ENCODE data around the gene MAPKAP1. TPM values are rescaled to one million over a fixed set of nuclear protein-coding genes. Genes with fewer than 3 reads are reported as not detected.

The MAPKAP1 gene
- total and polyA plus RNA-seq, 9 donors = 47.3 to 67.3 (median 59.6) TPM

Other genes starting within 250 kb of the MAPKAP1 start
- 11.4 TPM for gene PBX3, start 40.2 kb upstream of the MAPKAP1 start, total RNA-seq
- 10 to 100 TPM in 6 of 8 donors, 1 to 10 TPM in 2; 9.1 to 18.5 (median 11.4) TPM for gene PBX3, start 40.2 kb upstream of the MAPKAP1 start, polyA plus RNA-seq (ENCODE audit: insufficient read depth in 1 of 8, insufficient read length in 8 of 8, low replicate concordance in 1 of 8)